Endodermal cell (in vitro differentiated cells): ENCODE measurements around the gene MDH2. TPM values are rescaled to one million over a fixed set of nuclear protein-coding genes. Genes with fewer than 3 reads are reported as not detected.

Experiments
- DNase-seq: peaks from one replicate; pipeline ENCODE4 v3.0.0-alpha.2; 2017
- H3K27ac ChIP-seq: 2 replicates; pipeline ENCODE4 v1.5.1; 2013; ENCODE audit warnings: mild to moderate bottlenecking, low read depth, low read length, moderate library complexity
- H3K27me3 ChIP-seq: 2 replicates; pipeline ENCODE4 v1.6.1; 2013; ENCODE audit warnings: mild to moderate bottlenecking, low read length, moderate library complexity; ENCODE audit not compliant: insufficient read depth, control insufficient read depth, poor library complexity, severe bottlenecking
- H3K36me3 ChIP-seq: 2 replicates; pipeline ENCODE4 v1.7.0; 2013; ENCODE audit warnings: mild to moderate bottlenecking, low read length, moderate library complexity; ENCODE audit not compliant: control insufficient read depth, insufficient read depth
- H3K4me1 ChIP-seq: one replicate; pipeline ENCODE4 v1.7.0; 2013; ENCODE audit warnings: low read length; ENCODE audit not compliant: control insufficient read depth, insufficient read depth
- H3K4me3 ChIP-seq: 2 replicates; pipeline ENCODE4 v1.5.1; 2013; ENCODE audit warnings: mild to moderate bottlenecking, low read length, moderate library complexity
- H3K9ac ChIP-seq: 2 replicates; pipeline ENCODE4 v1.6.1; 2013; ENCODE audit warnings: mild to moderate bottlenecking, low read length, moderate library complexity; ENCODE audit not compliant: poor library complexity, severe bottlenecking; ENCODE audit errors: extremely low read depth
- H3K9me3 ChIP-seq: 2 replicates; pipeline ENCODE4 v1.6.1; 2013; ENCODE audit warnings: mild to moderate bottlenecking, low read length, moderate library complexity; ENCODE audit not compliant: control insufficient read depth
- H3K27ac Mint-ChIP-seq: 2 replicates; pipeline ENCODE4 v1.8.0; 2020; ENCODE audit warnings: mixed read lengths
- H3K27me3 Mint-ChIP-seq: 2 replicates; pipeline ENCODE4 v1.8.0; 2021; ENCODE audit warnings: mild to moderate bottlenecking, mixed read lengths; ENCODE audit not compliant: insufficient read depth
- H3K36me3 Mint-ChIP-seq: 2 replicates; pipeline ENCODE4 v1.8.0; 2020; ENCODE audit warnings: low read depth, mixed read lengths
- H3K4me1 Mint-ChIP-seq: 2 replicates; pipeline ENCODE4 v1.8.0; 2020; ENCODE audit warnings: mixed read lengths
- H3K4me3 Mint-ChIP-seq: 2 replicates; pipeline ENCODE4 v1.8.0; 2020; ENCODE audit warnings: mild to moderate bottlenecking, moderate library complexity, mixed read lengths
- H3K9me3 Mint-ChIP-seq: 2 replicates; pipeline ENCODE4 v1.8.0; 2020; ENCODE audit warnings: mild to moderate bottlenecking, mixed read lengths
- WGBS, 2 experiments: methylation state at CpG; one replicate each; pipeline versions ENCODE4 v1.1.5 to v1.1.7; 2013; ENCODE audit warnings: missing lambda C conversion rate in 2 of 2, mixed read lengths in 1 of 2; ENCODE audit not compliant: insufficient coverage in 1 of 2, insufficient read length in 1 of 2; 5-methylcytosine and 5-hydroxymethylcytosine counted together
- total RNA-seq, 2 donors: library from RNA; stranded (reverse); fragmentation: NEBNext Ultra II Directional in 1 of 2; extraction: Animal tissue kit (Norgen Biotek cat#: 25700) in 1 of 2; gene quantifications; 2 replicates in 1 of 2; 3 replicates in 1 of 2; pipeline ENCODE4 v1.2.1, GENCODE V29; 2021
- TF ChIP-seq, protein P1 (sequence below): fragments of 200-600 bp; sonication (generic); conservative IDR thresholded peaks from 2 replicates; pipeline ENCODE4 v1.5.0; 2021; ENCODE audit warnings: antibody characterized with exemption, mild to moderate bottlenecking

MDH2 gene
- total RNA-seq, 2 donors from 2014 or later: 211 to 253 TPM

DNA sequence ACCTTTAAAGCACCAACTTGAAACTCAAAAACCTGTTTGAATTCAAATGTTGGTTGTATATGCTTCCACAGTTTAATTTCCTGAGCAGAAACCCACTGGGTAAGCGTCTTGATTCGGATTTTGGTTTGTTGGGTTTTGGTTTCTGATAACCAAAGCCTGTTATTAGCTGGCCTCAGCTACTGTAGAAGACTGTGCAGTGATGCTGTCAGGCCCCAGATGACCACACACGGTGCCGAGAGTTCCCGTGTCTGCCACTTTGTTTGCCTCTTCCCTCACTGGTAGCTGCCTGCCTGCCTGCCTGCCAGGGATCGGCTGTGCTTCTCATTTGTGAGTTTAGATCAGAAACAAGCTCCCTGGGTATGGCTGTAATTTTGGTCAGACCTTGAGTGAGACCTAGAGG is 5.6 kb downstream of the MDH2 start:
- Mint-ChIP-seq H3K9me3 (no peaks in the 10 kb centered on the region), H3K27ac (no peak overlapping the region), H3K4me3 (no peak overlapping the region), H3K4me1 (peaks cover 23% of the 10 kb centered on the region), H3K36me3 (peaks cover 43% of the 10 kb centered on the region), H3K27me3 (no peaks in the 10 kb centered on the region)
- Histone ChIP-seq H3K4me3 (no peak overlapping the region), H3K27me3 (no peaks in the 10 kb centered on the region), H3K9me3 (no peaks in the 10 kb centered on the region), H3K9ac (no peak overlapping the region), H3K4me1 (no peaks in the 10 kb centered on the region), H3K27ac (no peak overlapping the region), H3K36me3 (peaks cover 52% of the 10 kb centered on the region)
- no peak for DNase-seq
- TF ChIP-seq, protein P1, sequence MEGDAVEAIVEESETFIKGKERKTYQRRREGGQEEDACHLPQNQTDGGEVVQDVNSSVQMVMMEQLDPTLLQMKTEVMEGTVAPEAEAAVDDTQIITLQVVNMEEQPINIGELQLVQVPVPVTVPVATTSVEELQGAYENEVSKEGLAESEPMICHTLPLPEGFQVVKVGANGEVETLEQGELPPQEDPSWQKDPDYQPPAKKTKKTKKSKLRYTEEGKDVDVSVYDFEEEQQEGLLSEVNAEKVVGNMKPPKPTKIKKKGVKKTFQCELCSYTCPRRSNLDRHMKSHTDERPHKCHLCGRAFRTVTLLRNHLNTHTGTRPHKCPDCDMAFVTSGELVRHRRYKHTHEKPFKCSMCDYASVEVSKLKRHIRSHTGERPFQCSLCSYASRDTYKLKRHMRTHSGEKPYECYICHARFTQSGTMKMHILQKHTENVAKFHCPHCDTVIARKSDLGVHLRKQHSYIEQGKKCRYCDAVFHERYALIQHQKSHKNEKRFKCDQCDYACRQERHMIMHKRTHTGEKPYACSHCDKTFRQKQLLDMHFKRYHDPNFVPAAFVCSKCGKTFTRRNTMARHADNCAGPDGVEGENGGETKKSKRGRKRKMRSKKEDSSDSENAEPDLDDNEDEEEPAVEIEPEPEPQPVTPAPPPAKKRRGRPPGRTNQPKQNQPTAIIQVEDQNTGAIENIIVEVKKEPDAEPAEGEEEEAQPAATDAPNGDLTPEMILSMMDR: no peak
- 88 to 97% methylated on average over 6 of the region's 6 CpGs for WGBS, 2 experiments

DNA sequence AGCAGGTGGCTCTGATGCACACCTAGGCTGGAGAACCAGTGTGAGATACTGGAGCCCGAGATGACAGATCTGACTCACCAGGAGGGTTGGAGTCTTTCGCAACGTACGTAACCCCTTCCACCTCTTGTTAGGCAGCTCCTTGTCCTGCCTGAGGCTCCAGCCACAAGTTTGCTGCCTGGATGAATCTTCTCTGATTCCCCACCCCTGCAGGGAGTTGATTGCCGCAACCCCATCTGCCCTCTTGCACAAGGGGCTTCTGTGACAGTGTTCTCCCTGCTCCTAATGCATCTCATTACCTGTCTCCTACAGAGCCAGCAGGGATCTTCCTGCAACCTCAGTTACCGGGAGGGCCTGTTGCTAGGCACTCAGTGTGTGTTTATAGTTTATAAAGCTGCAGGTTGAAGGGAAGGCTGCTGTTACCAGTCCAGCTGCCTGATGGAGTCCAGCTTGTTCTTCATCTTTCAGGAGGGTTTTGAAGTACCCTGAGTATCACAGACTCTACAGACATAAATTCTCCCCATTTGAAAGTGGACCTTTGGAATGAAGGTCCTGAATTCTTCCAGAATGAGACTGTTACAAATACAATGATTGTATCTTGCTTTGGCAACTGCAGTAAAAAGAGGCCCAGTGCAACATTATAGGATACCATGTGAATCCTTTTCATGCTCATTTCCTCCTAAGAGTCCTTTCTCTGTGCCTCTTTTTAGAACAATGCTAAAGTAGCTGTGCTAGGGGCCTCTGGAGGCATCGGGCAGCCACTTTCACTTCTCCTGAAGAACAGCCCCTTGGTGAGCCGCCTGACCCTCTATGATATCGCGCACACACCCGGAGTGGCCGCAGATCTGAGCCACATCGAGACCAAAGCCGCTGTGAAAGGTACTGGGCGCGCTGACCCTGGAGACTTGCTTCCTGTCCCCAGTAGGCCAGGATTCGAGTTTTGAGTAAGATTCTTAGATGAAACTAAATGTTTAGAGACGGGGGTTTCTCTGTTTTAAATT is 6.5 kb downstream of the MDH2 start:
- H3K27me3 Mint-ChIP-seq: no peaks in the 10 kb centered on the region
- 94 to 95% methylated on average over 17 to 18 of the region's 18 CpGs for WGBS, 2 experiments
- H3K9me3 ChIP-seq: no peaks in the 10 kb centered on the region
- H3K4me1 ChIP-seq: no peaks in the 10 kb centered on the region
- H3K4me1 Mint-ChIP-seq: peaks cover 16% of the 10 kb centered on the region
- H3K27ac Mint-ChIP-seq: peak overlapping the region; percentile 64
- TF ChIP-seq, protein P1: no peak
- no peak overlapping the region for H3K4me3 Mint-ChIP-seq
- H3K9me3 Mint-ChIP-seq: no peaks in the 10 kb centered on the region
- H3K36me3 Mint-ChIP-seq: peaks cover 49% of the 10 kb centered on the region
- H3K9ac ChIP-seq: no peak overlapping the region
- H3K36me3 ChIP-seq: peaks cover 62% of the 10 kb centered on the region
- no peak overlapping the region for H3K27ac ChIP-seq
- no peak overlapping the region for H3K4me3 ChIP-seq
- DNase-seq: peak; percentile 55
- no peaks in the 10 kb centered on the region for H3K27me3 ChIP-seq

DNA sequence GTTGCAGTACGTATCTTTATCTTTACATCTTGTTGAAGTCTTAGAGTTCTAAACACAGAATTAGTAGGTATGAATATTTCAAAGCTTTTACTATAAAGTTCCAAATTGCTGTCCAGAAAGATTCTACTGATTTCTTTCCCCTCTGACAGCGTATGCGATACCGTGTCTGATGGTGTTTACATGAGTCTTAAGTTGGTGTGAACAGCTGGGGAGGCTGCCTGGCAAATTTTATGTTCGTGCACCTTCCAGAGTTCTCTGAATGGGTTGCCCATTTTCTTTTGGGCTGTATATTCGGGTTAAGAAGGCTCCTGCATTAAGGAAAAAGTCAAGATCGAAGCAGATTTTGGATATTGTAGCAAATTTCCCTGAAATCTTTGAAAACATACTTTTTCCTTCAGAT is 8.3 kb downstream of the MDH2 start:
- no peak overlapping the region for H3K4me3 ChIP-seq
- H3K9ac ChIP-seq: no peak overlapping the region
- DNase-seq: no peak
- TF ChIP-seq, protein P1: no peak
- H3K4me3 Mint-ChIP-seq: no peak overlapping the region
- no peaks in the 10 kb centered on the region for H3K27me3 ChIP-seq
- H3K4me1 Mint-ChIP-seq: peaks cover 8% of the 10 kb centered on the region
- H3K9me3 ChIP-seq: no peaks in the 10 kb centered on the region
- H3K4me1 ChIP-seq: no peaks in the 10 kb centered on the region
- H3K9me3 Mint-ChIP-seq: no peaks in the 10 kb centered on the region
- H3K27ac ChIP-seq: no peak overlapping the region
- 96 to 100% methylated on average over 5 to 6 of the region's 7 CpGs for WGBS, 2 experiments
- no peak overlapping the region for H3K27ac Mint-ChIP-seq
- H3K27me3 Mint-ChIP-seq: no peaks in the 10 kb centered on the region
- peaks cover 57% of the 10 kb centered on the region for H3K36me3 Mint-ChIP-seq
- peaks cover 78% of the 10 kb centered on the region for H3K36me3 ChIP-seq
